ENCODE data around the gene HINT2.

GRCh38 chr9:35795695-35796094, 19.1 kb downstream of the HINT2 start:
- TF ChIP-seq, protein P1, sequence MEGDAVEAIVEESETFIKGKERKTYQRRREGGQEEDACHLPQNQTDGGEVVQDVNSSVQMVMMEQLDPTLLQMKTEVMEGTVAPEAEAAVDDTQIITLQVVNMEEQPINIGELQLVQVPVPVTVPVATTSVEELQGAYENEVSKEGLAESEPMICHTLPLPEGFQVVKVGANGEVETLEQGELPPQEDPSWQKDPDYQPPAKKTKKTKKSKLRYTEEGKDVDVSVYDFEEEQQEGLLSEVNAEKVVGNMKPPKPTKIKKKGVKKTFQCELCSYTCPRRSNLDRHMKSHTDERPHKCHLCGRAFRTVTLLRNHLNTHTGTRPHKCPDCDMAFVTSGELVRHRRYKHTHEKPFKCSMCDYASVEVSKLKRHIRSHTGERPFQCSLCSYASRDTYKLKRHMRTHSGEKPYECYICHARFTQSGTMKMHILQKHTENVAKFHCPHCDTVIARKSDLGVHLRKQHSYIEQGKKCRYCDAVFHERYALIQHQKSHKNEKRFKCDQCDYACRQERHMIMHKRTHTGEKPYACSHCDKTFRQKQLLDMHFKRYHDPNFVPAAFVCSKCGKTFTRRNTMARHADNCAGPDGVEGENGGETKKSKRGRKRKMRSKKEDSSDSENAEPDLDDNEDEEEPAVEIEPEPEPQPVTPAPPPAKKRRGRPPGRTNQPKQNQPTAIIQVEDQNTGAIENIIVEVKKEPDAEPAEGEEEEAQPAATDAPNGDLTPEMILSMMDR (IDR thresholded peaks at IDR 0.05), result no peak
- TF ChIP-seq POLR2A (IDR thresholded peaks at IDR 0.05), result no peak
- TF ChIP-seq POLR2AphosphoS5 (IDR thresholded peaks at IDR 0.05), result no peak
